H1 (cell line): ENCODE data around the gene MUC2. TPM values are rescaled to one million over a fixed set of nuclear protein-coding genes. Genes with fewer than 3 reads are reported as not detected.

Experiments
- CTCF ChIA-PET: fragments of 300-600 bp; sonication (Branson Sonifier 250); formaldehyde crosslinking; loops from one replicate; lab custom pipeline; 2021; ENCODE audit not compliant: partially characterized antibody; lab: Charles Lee
- POLR2A ChIA-PET: fragments of 300-600 bp; sonication (Branson Sonifier 250); formaldehyde crosslinking; loops from one replicate; lab custom pipeline; 2021; ENCODE audit warnings: inconsistent platforms; ENCODE audit not compliant: partially characterized antibody; lab: Charles Lee
- DNase-seq, 2 experiments: peaks; one replicate each; pipeline versions ENCODE4 v3.0.0 to v3.0.0-alpha.2; 2010 to 2022; ENCODE audit warnings: low spot score in 2 of 2, low read depth in 1 of 2, mixed read lengths in 1 of 2
- FAIRE-seq: peaks from 2 replicates; lab custom pipeline; 2011; peaks lifted over from hg19 to GRCh38; lab: Jason Lieb, UNC
- H2AFZ ChIP-seq: 2 replicates; pipeline ENCODE4 v1.8.1; 2012; ENCODE audit warnings: low read length, inconsistent platforms
- H2AK5ac ChIP-seq: 2 replicates; pipeline ENCODE4 v1.6.1; 2013; ENCODE audit warnings: low read depth, low read length
- H2BK120ac ChIP-seq: replicated peaks from 2 replicates; pipeline ENCODE3; 2013; ENCODE audit warnings: low read depth, low read length, inconsistent platforms
- H2BK12ac ChIP-seq: 2 replicates; pipeline ENCODE4 v1.6.1; 2013; ENCODE audit warnings: low read depth, low read length
- H2BK15ac ChIP-seq: 2 replicates; pipeline ENCODE4 v1.6.1; 2013; ENCODE audit warnings: low read length
- H2BK20ac ChIP-seq: 2 replicates; pipeline ENCODE4 v1.6.1; 2013; ENCODE audit warnings: low read length
- H2BK5ac ChIP-seq: 2 replicates; pipeline ENCODE4 v1.6.1; 2013; ENCODE audit warnings: low read depth, low read length
- H3K14ac ChIP-seq: 2 replicates; pipeline ENCODE4 v1.6.1; 2013; ENCODE audit warnings: inconsistent platforms; ENCODE audit not compliant: insufficient read length
- H3K18ac ChIP-seq: 2 replicates; pipeline ENCODE4 v1.6.1; 2013; ENCODE audit warnings: low read length; ENCODE audit errors: extremely low read depth
- H3K23ac ChIP-seq: 2 replicates; pipeline ENCODE4 v1.6.1; 2013; ENCODE audit warnings: inconsistent platforms; ENCODE audit not compliant: insufficient read length
- H3K23me2 ChIP-seq: 2 replicates; pipeline ENCODE4 v1.6.1; 2013; ENCODE audit warnings: low read depth, low read length
- H3K27ac ChIP-seq: 2 replicates; pipeline ENCODE4 v1.6.1; 2011; ENCODE audit warnings: low read depth, low read length, inconsistent platforms
- H3K27me3 ChIP-seq, 4 experiments: replicated peaks in 1 of 4; 1 replicate in 1 of 4; 2 replicates in 3 of 4; pipeline versions ENCODE4 v1.6.1 to v1.8.1; 2011 to 2013; ENCODE audit warnings: low read length in 3 of 4, mild to moderate bottlenecking in 3 of 4, inconsistent platforms in 2 of 4, mixed read lengths in 2 of 4, moderate library complexity in 1 of 4; ENCODE audit not compliant: control insufficient read depth in 3 of 4, insufficient read depth in 3 of 4; ENCODE audit errors: extremely low read depth in 1 of 4
- H3K36me3 ChIP-seq, 4 experiments: 2 replicates each; pipeline versions ENCODE4 v1.6.1 to v1.8.1; 2011 to 2013; ENCODE audit warnings: mild to moderate bottlenecking in 4 of 4, low read length in 3 of 4, moderate library complexity in 2 of 4, control low read depth in 1 of 4, inconsistent platforms in 1 of 4; ENCODE audit not compliant: insufficient read depth in 4 of 4, control insufficient read depth in 2 of 4
- H3K4ac ChIP-seq: replicated peaks from 2 replicates; pipeline ENCODE3; 2013; ENCODE audit warnings: low read length, low read depth, mixed read lengths, inconsistent platforms; ENCODE audit not compliant: insufficient read length
- H3K4me1 ChIP-seq, 4 experiments: replicated peaks in 1 of 4; 1 replicate in 1 of 4; 2 replicates in 3 of 4; pipeline versions ENCODE4 v1.6.1 to v1.8.1; 2011 to 2013; ENCODE audit warnings: low read length in 3 of 4, inconsistent platforms in 2 of 4, mixed read lengths in 1 of 4; ENCODE audit not compliant: insufficient read depth in 4 of 4, control insufficient read depth in 3 of 4
- H3K4me2 ChIP-seq, 2 experiments: 2 replicates each; pipeline versions ENCODE4 v1.6.1 to v1.8.1; 2011 to 2013; ENCODE audit warnings: low read depth in 2 of 2, low read length in 2 of 2, control low read depth in 1 of 2, inconsistent platforms in 1 of 2, mild to moderate bottlenecking in 1 of 2; ENCODE audit not compliant: insufficient read depth in 1 of 2
- H3K4me3 ChIP-seq, 4 experiments: fragments of 200-600, 300-600 bp in 1 of 4; sonication (generic), shearing (Covaris generic), sonication (Bioruptor Twin) in 1 of 4; 2 replicates each; pipeline versions ENCODE4 v1.5.1 to v1.8.1; 2011 to 2016; ENCODE audit warnings: low read length in 4 of 4, low read depth in 3 of 4, control low read depth in 2 of 4, inconsistent platforms in 2 of 4, mild to moderate bottlenecking in 2 of 4, mixed read lengths in 1 of 4, moderate library complexity in 1 of 4; ENCODE audit not compliant: insufficient read depth in 2 of 4; ENCODE audit errors: extremely low read depth in 1 of 4
- H3K56ac ChIP-seq: replicated peaks from 2 replicates; pipeline ENCODE3; 2013; ENCODE audit warnings: low read depth, mild to moderate bottlenecking, mixed read lengths, low read length, inconsistent platforms; ENCODE audit not compliant: insufficient read length
- H3K79me1 ChIP-seq: 2 replicates; pipeline ENCODE4 v1.6.1; 2013; ENCODE audit warnings: low read depth, low read length, control low read depth
- H3K79me2 ChIP-seq, 2 experiments: 2 replicates each; pipeline versions ENCODE4 v1.6.1 to v1.8.1; 2012 to 2013; ENCODE audit warnings: low read length in 2 of 2, mild to moderate bottlenecking in 2 of 2, inconsistent platforms in 1 of 2; ENCODE audit not compliant: insufficient read depth in 2 of 2, control insufficient read depth in 1 of 2
- H3K9ac ChIP-seq, 4 experiments: replicated peaks in 1 of 4; 1 replicate in 1 of 4; 2 replicates in 3 of 4; pipeline versions ENCODE4 v1.6.1 to v1.8.1; 2011 to 2013; ENCODE audit warnings: low read depth in 3 of 4, low read length in 3 of 4, control low read depth in 2 of 4, mild to moderate bottlenecking in 2 of 4, moderate library complexity in 2 of 4, inconsistent platforms in 1 of 4; ENCODE audit errors: extremely low read depth in 1 of 4
- H3K9me3 ChIP-seq, 2 experiments: 2 replicates each; pipeline versions ENCODE4 v1.6.1 to v1.8.1; 2012 to 2013; ENCODE audit warnings: mild to moderate bottlenecking in 2 of 2, moderate library complexity in 2 of 2, control low read depth in 1 of 2, inconsistent platforms in 1 of 2, low read depth in 1 of 2, low read length in 1 of 2, mixed read lengths in 1 of 2; ENCODE audit not compliant: insufficient read depth in 2 of 2
- H4K20me1 ChIP-seq, 2 experiments: replicated peaks in 1 of 2; 2 replicates each; pipeline versions ENCODE3 to v1.8.1; 2011 to 2013; ENCODE audit warnings: inconsistent platforms in 2 of 2, low read length in 2 of 2, mild to moderate bottlenecking in 1 of 2; ENCODE audit not compliant: insufficient read depth in 2 of 2, control insufficient read depth in 1 of 2
- H4K5ac ChIP-seq: 2 replicates; pipeline ENCODE4 v1.6.1; 2013; ENCODE audit warnings: low read length, low read depth, mixed read lengths, inconsistent platforms; ENCODE audit not compliant: insufficient read length
- H4K8ac ChIP-seq: 2 replicates; pipeline ENCODE4 v1.8.0; 2013; ENCODE audit warnings: mild to moderate bottlenecking, moderate library complexity, low read length, inconsistent platforms; ENCODE audit not compliant: insufficient read depth; ENCODE audit errors: extremely low read depth
- H4K91ac ChIP-seq: replicated peaks from 2 replicates; pipeline ENCODE3; 2013; ENCODE audit warnings: low read length, mixed read lengths, inconsistent platforms; ENCODE audit not compliant: insufficient read length
- ASH2L ChIP-seq: fragments of 200-600, 300-600 bp; sonication (generic); IDR thresholded peaks from one replicate; pipeline ENCODE4 v1.7.1; 2017; ENCODE audit warnings: low read length
- ATF3 ChIP-seq: IDR thresholded peaks from 2 replicates; pipeline ENCODE4 v1.6.1; 2011; ENCODE audit warnings: low read depth, mild to moderate bottlenecking, low read length; ENCODE audit not compliant: insufficient read depth
- BCL11A ChIP-seq, 2 experiments: IDR thresholded peaks; one replicate each; pipeline ENCODE4 v1.6.1; 2011; ENCODE audit warnings: low read depth in 2 of 2, low read length in 2 of 2, mild to moderate bottlenecking in 2 of 2
- BRCA1 ChIP-seq: IDR thresholded peaks from 2 replicates; pipeline ENCODE4 v1.6.1; 2012; ENCODE audit warnings: low read depth, low read length, improper control_type of control experiment
- CTBP2 ChIP-seq: IDR thresholded peaks from 2 replicates; pipeline ENCODE4 v1.7.0; 2011; ENCODE audit warnings: borderline replicate concordance, mild to moderate bottlenecking, moderate library complexity, mixed read lengths, low read length; ENCODE audit not compliant: insufficient read depth, insufficient read length
- KDM1A ChIP-seq: fragments of 200-600, 300-600 bp; sonication (generic); IDR thresholded peaks from 2 replicates; pipeline ENCODE4 v1.7.1; 2016; ENCODE audit warnings: mild to moderate bottlenecking, low read length, borderline replicate concordance
- SIN3A ChIP-seq, 2 experiments: IDR thresholded peaks in 1 of 2; conservative IDR thresholded peaks in 1 of 2; 2 replicates each; pipeline ENCODE4 v1.6.1; 2011 to 2012; ENCODE audit warnings: low read length in 2 of 2, improper control_type of control experiment in 1 of 2, low read depth in 1 of 2, mild to moderate bottlenecking in 1 of 2
- SP4 ChIP-seq: IDR thresholded peaks from 2 replicates; pipeline ENCODE4 v1.6.1; 2012; ENCODE audit warnings: low read length, inconsistent platforms
- USF2 ChIP-seq: IDR thresholded peaks from 2 replicates; pipeline ENCODE4 v1.6.1; 2011; ENCODE audit warnings: low read length, improper control_type of control experiment
- YY1 ChIP-seq: IDR thresholded peaks from 2 replicates; pipeline ENCODE4 v1.6.1; 2011; ENCODE audit warnings: low read depth, mild to moderate bottlenecking, low read length
- WGBS, 2 experiments: shearing (Covaris generic) in 1 of 2; methylation state at CpG; one replicate each; pipeline versions ENCODE4 v1.1.6 to v1.1.7; 2013 to 2015; ENCODE audit warnings: low lambda C conversion rate in 2 of 2, mixed read lengths in 2 of 2, inconsistent platforms in 1 of 2, low coverage in 1 of 2, missing lambda C conversion rate in 1 of 2; ENCODE audit not compliant: insufficient replicate concordance in 2 of 2, insufficient coverage in 1 of 2, insufficient read length in 1 of 2; ENCODE audit errors: extremely low coverage in 1 of 2, missing lambda C conversion rate in 1 of 2; 5-methylcytosine and 5-hydroxymethylcytosine counted together
- polyA plus RNA-seq, 7 experiments: library from polyadenylated mRNA; depleted of rRNA in 3 of 7; stranded (reverse) in 5 of 7; unstranded in 2 of 7; fragments of >200 nt in 5 of 7; fragments of 200-250 nt in 2 of 7; gene quantifications; 1 replicate in 5 of 7; 2 replicates in 1 of 7; 4 replicates in 1 of 7; pipeline versions ENCODE4 v1.2.1 to v1.2.3, GENCODE V29; 2011 to 2013; ENCODE audit warnings: missing spikeins in 2 of 7, mixed read lengths in 2 of 7
- total RNA-seq: library from RNA; stranded (reverse); fragmentation: NEBNext Ultra II Directional; extraction: Animal tissue kit (Norgen Biotek cat#: 25700); gene quantifications from 2 replicates; pipeline ENCODE4 v1.2.1, GENCODE V29; 2021

The MUC2 gene
- total and polyA plus RNA-seq, 2 of the 8 experiments (the other 6 are each of a cell fraction or from before 2014, with no cell fraction given), result not detected

GRCh38 chr11:1040428-1041148 lies 34.1 kb upstream of the MUC2 start:
- H3K4ac ChIP-seq, result no peak overlapping the region
- no peaks in the 10 kb centered on the region for H3K9me3 ChIP-seq
- H4K8ac ChIP-seq, result no peak overlapping the region; the same call in 1 of the 2 replicates
- H4K91ac ChIP-seq, result no peak overlapping the region
- no peak overlapping the region for H2BK12ac ChIP-seq
- H2BK15ac ChIP-seq, result no peak overlapping the region
- H4K5ac ChIP-seq, result no peak overlapping the region
- no peaks in the 10 kb centered on the region; a peak in 2 of 7 replicates for H3K4me1 ChIP-seq
- no peak overlapping the region for H3K56ac ChIP-seq
- no peak overlapping the region for H3K4me2 ChIP-seq
- H3K14ac ChIP-seq, result no peak overlapping the region
- no peak overlapping the region for H2BK120ac ChIP-seq
- H3K79me2 ChIP-seq, result no peaks in the 10 kb centered on the region
- no peak overlapping the region for H3K4me3 ChIP-seq
- ChIA-PET CTCF (interaction anchor here (1.0 to 5.0 kb wide), 3 partner anchors 10 to 167 kb away, joined by 3 to 22 read pairs (median 5); no protein-coding TSS in a partner anchor), POLR2A (interaction anchor here (1.2 to 1.6 kb wide), 4 partner anchors 10 to 197 kb away, joined by 3 to 4 read pairs (median 4); no protein-coding TSS in a partner anchor)
- no peak overlapping the region for H2BK20ac ChIP-seq
- H3K27ac ChIP-seq, result no peak overlapping the region
- H3K27me3 ChIP-seq, result no peaks in the 10 kb centered on the region
- no peak overlapping the region for H3K9ac ChIP-seq
- H3K23ac ChIP-seq, result no peak overlapping the region
- DNase-seq (no peak), FAIRE-seq (no peak)
- H2AFZ ChIP-seq, result no peak overlapping the region
- H3K79me1 ChIP-seq, result no peaks in the 10 kb centered on the region
- H3K36me3 ChIP-seq, result no peaks in the 10 kb centered on the region
- 86% methylated on average over 15 of the region's 16 CpGs; no CpG with 5 or more reads in 1 of the 2 experiments for WGBS, 2 experiments
- H2AK5ac ChIP-seq, result no peak overlapping the region
- no peak overlapping the region for H2BK5ac ChIP-seq
- H4K20me1 ChIP-seq, result peaks cover 0 to 3% of the 10 kb centered on the region in 2 experiments
- no peaks in the 10 kb centered on the region; the same call in 1 of the 2 replicates for H3K23me2 ChIP-seq
- H3K18ac ChIP-seq, result no peak overlapping the region
- TF ChIP-seq BCL11A (IDR thresholded peaks at IDR 0.05; ENCODE audit: low read depth in 2 of 2, low read length in 2 of 2), result no peak
- TF ChIP-seq YY1, result no peak
- no peak for TF ChIP-seq ASH2L
- no peak for TF ChIP-seq SIN3A (conservative IDR thresholded peaks at IDR 0.05 in 1 of 2, IDR thresholded peaks at IDR 0.05 in 1 of 2; ENCODE audit: low read depth in 1 of 2, low read length in 2 of 2)
- TF ChIP-seq SP4, result no peak
- TF ChIP-seq CTBP2, result no peak
- no peak for TF ChIP-seq ATF3
- TF ChIP-seq USF2, result no peak
- TF ChIP-seq KDM1A, result no peak
- TF ChIP-seq BRCA1, result no peak
